HG02840 (cell line): ENCODE results near the gene ESRP2.

ENCODE experiments used
- ATAC-seq: cut with Tn5 transposase; IDR thresholded peaks from one replicate; pipeline ENCODE4 v1.9.1; 2021; ENCODE audit warnings: mild to moderate bottlenecking, moderate library complexity, moderate number of reproducible peaks; ENCODE audit not compliant: unreplicated experiment, low FRiP score

Gene ESRP2

DNA sequence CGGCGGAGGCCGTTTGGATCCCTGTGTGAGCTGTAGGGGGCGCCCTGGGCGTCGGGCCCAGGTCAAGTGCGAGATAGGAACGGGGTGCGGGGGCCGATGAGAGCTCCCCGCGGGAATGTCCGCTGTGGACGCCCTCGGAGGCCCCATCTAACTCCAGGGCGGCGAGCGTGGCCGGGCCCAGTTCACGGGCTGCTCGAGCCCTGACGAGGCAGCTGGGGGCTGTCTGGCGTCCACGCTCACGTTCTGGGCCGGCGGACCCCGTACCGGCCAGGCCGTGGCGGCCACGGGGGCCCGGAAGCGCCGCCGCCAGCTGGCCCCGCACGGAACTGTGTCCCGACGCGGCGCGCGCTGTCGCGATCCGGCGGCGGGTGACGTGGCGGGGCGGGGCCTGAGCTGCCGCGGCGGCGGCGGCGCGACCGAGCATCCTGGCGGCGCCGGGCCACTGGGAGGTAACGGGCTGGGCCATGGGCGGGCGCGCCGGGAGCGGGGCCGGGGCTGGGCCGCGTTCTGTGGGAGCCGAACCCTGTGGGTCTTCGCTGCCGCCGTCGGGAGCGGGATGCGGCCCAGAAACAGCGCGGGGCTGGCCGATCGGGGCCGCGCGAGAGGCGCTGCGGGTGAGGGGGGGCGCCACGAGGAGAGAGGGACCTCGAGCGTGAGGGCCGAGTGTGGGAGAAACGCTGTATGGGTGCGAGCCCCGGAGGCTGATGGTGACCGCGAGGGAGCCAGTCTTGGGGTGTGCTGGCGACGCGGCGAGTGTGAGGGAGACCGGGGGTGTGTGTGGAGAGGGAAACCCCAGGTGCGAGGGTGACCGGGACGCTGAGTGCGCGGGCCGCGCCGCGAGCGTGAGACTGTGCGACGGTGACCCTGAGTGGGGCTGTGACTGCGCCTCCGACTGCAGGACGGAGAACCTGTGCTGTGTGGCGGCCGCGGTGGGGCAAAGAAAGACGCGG, 28.5 kb upstream of the ESRP2 start, which contains the start of gene SLC7A6:
Gene SLC7A6 (plus strand): TSS at position 399 of the 950 bp plus-strand sequence. CDS start 10,201 bp downstream, outside the sequence.
- peak; percentile 67 for ATAC-seq

- no peak for ATAC-seq
These were observed 27.7 kb upstream of the ESRP2 start for GRCh38 chr16:68263559-68264127.

- no peak for ATAC-seq
These were observed 23.3 kb upstream of the ESRP2 start for GRCh38 chr16:68259007-68259825.

GRCh38 chr16:68257906-68258800, 22.2 kb upstream of the ESRP2 start:
- no peak for ATAC-seq

DNA sequence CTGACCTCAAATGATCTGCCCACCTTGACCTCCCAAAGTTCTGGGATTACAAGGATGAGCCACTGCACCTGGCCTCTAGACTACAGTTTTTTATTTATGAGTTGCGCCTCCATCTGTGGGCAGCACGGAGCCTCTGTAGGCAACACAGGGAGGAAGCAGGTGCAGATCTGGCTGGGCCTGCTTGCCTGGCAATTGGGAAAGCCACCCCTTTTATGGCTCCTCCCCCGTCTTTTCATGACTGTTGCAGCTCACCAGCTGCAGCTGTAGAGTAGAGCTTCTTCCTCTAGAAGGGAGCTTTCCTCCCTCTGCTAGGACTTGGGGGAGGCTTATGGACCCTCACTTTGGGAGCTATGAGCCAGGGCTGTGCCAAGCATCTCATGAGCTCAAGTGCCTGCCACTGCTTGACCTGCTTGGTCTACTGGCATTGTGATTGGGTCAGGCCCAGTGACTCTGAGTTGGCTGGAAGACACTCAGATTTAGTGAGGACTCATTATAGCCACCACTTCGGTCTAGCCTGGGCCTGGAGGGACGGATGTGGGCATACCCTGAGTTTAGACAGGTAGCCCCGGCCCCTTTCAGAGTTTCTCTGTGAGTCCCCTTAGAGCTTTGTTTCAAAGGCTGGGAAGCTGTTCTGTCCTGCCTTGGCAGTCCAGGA, 21.5 kb upstream of the ESRP2 start:
- no peak for ATAC-seq

DNA sequence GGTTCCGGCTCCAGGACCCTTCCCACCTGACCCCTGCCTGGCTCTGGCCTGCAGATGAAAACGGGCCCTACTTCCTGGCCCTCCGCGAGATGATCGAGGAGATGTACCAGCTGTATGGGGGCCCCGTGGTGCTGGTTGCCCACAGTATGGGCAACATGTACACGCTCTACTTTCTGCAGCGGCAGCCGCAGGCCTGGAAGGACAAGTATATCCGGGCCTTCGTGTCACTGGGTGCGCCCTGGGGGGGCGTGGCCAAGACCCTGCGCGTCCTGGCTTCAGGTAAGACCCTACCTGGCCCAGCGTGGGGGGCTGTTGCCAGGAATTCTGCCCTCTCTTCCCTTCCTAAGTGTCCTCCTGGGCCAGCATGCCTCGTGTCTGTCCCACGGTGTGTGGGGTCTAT, 19.8 kb upstream of the ESRP2 start:
- ATAC-seq: no peak

GRCh38 chr16:68253721-68254120, 17.8 kb upstream of the ESRP2 start:
- ATAC-seq: no peak

DNA sequence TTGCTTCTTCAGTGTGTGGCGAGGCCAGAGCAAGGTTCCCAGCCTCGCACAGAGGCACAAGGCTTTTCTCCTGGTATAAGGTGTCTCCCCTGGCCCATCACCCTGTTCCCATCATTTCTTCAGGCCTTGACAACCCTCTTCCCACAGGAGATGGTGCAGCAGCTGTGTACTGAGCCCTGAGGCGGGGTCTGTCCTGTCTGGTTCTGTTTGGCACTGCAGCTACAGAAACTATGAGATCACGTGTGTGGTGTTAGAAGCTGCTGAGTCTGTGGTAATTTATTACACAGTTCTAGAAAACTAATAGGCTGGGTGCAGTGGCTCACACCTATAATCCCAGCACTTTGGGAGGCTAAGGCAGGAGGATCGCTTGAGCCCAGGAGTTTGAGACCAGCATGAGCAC, 16.5 kb upstream of the ESRP2 start:
- no peak for ATAC-seq

DNA sequence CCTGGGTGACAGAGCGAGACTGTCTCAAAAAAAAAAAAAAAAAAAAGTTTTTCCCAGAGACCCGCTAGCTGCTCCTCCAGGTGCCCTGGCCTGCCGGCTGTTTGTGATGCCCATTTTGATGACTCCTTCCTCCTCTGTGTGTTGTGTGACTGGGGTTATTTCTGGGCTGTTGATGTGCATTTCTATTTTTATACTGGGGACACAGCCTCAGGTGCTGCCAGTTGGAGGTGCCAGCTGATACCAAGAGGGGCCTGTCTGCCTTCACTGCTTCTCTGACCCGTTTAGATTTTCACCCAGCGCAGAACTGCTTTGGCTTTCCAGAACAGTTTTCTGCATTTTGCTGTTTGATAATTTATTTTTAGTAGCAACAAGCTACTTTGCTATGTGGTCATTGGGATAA, 15.9 kb upstream of the ESRP2 start:
- no peak for ATAC-seq

DNA sequence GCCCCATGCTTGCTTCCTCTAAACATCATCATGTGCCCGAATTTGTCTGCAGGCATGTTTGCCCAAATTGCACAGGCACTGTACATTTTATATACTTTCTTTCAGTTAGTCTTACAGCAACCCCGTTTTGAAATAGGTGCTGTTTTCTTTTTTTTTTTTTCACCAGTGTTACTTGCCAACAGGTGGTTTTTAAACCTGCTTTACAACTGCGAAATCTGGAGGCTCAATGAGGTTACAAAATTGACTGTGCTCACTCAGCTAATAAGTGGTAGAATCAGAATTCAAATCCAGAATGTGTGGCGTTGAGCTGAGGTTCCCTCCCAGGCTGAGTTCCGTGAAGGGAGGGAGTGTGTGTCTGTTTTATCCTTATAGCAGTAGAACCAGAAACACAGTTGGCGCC, 15.0 kb upstream of the ESRP2 start:
- no peak for ATAC-seq

DNA sequence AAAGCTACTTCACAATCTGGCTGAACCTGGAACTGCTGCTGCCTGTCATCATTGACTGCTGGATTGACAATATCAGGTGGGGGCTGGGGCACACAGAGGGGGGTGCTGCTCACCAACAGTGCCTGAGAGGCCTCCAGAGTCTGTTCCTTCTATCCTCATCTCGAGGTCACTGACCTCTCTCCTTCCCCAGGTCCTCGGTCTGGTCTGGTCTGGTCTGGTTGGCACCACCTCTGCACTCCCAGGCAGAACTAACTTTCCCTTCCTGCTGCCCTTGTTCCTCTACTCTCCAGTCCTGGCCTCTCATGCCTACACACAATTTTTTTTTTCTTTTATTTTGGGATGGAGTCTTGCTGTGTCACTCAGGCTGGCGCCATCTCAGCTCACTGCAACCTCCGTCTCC, 13.4 kb upstream of the ESRP2 start:
- no peak for ATAC-seq

- ATAC-seq: no peak
These were observed 12.0 kb upstream of the ESRP2 start for GRCh38 chr16:68247932-68248331.

- ATAC-seq: no peak
These were observed 11.5 kb upstream of the ESRP2 start for GRCh38 chr16:68247400-68247799.

- no peak for ATAC-seq
These were observed 10.7 kb upstream of the ESRP2 start for GRCh38 chr16:68246666-68247065.

DNA sequence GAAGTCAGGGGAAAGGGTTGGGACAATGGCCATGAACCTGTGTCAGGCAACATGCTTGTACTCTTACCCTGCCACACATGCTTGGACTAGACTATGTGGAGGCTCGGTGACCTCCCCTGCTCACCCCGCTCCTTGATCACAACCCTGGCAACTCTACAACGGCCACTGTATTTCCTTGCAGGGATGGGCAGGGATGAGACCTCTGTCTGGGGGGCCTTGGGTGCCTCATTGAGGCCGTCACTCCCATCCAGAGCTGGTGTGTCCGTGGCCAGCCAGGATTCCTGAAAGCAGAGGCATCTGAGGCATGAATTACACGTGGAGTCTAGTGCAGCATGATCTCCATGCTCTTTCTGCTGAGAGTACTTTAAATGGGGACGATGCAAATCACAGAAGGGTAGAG, 10.2 kb upstream of the ESRP2 start:
- no peak for ATAC-seq

GRCh38 chr16:68244903-68245853, 9.3 kb upstream of the ESRP2 start, which contains the start of gene PLA2G15:
PLA2G15 (plus strand) TSS chr16:68245373; CDS start chr16:68245427, 54 bp downstream.
- ATAC-seq: peak; percentile 88

GRCh38 chr16:68244481-68244902, 8.6 kb upstream of the ESRP2 start:
- peak; percentile 7 for ATAC-seq
